GM12891 (cell line): ENCODE data around the gene MRPL14.
A peak's percentile ranks its signal among the peaks of the same experiment; 100 is the strongest.

Experiments used
- DNase-seq: peaks from one replicate; pipeline ENCODE4 v3.0.0; 2011; ENCODE audit warnings: low spot score; ENCODE audit not compliant: insufficient read length
- FAIRE-seq: peaks from 2 replicates; lab custom pipeline; 2011; peaks lifted over from hg19 to GRCh38; lab: Jason Lieb, UNC
- PAX5 ChIP-seq: IDR thresholded peaks from 2 replicates; pipeline ENCODE4 v1.6.1; 2011; ENCODE audit warnings: low read length, moderate library complexity, mild to moderate bottlenecking; ENCODE audit not compliant: insufficient read depth, severe bottlenecking
- POLR2A ChIP-seq: IDR thresholded peaks from 2 replicates; pipeline ENCODE4 v1.6.1; 2011; ENCODE audit warnings: low read depth, low read length, control low read depth
- POLR2AphosphoS5 ChIP-seq: IDR thresholded peaks from 2 replicates; pipeline ENCODE4 v1.6.1; 2011; ENCODE audit warnings: low read depth, low read length, control low read depth
- POU2F2 ChIP-seq: IDR thresholded peaks from 2 replicates; pipeline ENCODE4 v1.6.1; 2011; ENCODE audit warnings: low read depth, mild to moderate bottlenecking, control low read depth, low read length, moderate library complexity
- SPI1 ChIP-seq: IDR thresholded peaks from 2 replicates; pipeline ENCODE4 v1.6.1; 2011; ENCODE audit warnings: low read depth, low read length, control low read depth
- TAF1 ChIP-seq: IDR thresholded peaks from 2 replicates; pipeline ENCODE4 v1.6.1; 2011; ENCODE audit warnings: low read depth, low read length, control low read depth

The MRPL14 gene

DNA sequence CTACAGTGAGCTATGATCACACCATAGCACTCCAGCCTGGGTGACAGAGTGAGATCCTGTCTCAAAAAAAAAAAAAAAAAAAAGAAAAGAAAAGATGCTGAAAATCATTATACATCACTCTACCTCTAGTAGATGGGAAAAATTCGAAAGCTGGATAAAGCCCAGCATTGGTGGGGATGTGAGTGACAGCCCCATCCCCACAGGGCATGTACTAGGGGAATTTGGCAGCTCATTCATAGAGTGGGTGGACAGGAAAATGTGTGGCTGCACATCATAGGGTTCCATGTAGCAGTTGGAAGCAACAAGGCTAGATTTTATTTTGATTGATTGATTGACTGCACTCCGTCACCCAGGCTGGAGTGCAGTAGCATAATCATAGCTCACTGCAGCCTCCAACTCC is 42.0 kb downstream of the MRPL14 start:
- DNase-seq (no peak), FAIRE-seq (no peak)
- TF ChIP-seq POLR2A: no peak
- no peak for TF ChIP-seq POLR2AphosphoS5
- no peak for TF ChIP-seq SPI1
- TF ChIP-seq TAF1: no peak
- TF ChIP-seq POU2F2: no peak
- no peak for TF ChIP-seq PAX5

DNA sequence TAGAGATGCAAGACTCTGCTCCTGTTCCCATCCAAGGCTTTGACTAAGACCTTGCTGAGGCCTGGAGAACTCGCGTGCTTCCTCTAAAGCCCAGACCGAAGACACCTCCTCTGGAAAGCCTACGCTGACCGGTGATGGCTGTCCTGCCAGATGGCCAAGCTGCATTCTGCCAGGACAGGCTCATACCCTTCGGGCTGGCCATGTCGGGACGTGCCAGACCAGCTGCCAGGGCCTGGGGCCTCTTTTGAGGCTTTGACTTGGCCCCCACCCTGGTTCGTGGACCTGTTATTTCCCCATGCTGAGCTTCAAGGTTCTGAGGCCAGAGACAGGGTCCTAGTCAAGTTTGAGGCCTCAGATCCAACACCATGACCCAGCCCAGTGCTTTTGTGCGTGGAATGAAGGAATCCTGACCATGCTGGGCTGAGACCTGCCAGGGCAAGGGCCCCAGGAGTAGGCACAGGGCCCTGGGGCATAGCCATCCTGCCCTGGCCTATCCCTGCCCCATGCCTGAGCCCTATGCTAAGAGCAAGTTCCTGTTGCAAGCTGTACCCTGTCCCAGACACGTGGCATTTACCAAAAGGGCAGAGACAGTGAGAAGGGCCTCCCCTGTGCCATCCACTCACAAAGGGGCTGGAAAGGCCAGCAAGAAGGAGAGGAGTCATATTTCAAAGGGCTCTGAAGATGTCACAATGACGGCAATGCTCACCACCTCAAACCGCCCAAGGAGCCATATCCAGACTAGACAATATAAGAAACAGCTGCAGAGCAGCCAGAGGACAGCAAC is 42.8 kb downstream of the MRPL14 start:
- TF ChIP-seq POLR2AphosphoS5 (no peak), SPI1 (no peak), TAF1 (no peak), POLR2A (no peak), POU2F2 (no peak)
- no peak for FAIRE-seq
- no peak for DNase-seq

DNA sequence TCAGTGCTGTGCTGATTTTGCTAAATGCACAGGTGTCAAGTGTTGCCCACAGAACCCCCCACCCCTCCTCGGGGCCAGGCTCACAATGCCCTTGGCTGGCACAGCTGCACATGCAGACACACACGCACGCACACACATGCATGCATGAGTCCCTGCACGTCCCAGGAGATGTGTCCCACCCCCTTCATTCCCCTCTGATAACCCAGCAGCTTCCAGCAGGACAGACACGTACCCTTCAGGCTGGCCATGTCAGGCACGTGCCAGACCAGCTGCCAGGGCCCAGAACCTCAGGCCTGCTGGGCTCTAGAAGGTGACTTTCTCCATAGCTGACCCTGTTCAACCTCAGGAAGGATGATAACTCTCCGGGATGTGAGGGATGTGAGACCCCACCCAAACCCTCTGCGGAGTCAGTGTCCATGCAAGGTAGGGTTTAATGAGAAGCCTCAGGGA is 44.4 kb downstream of the MRPL14 start:
- TF ChIP-seq PAX5 (no peak), TAF1 (no peak), POLR2A (no peak), POU2F2 (no peak), POLR2AphosphoS5 (no peak), SPI1 (no peak)
- no peak for DNase-seq
- no peak for FAIRE-seq

DNA sequence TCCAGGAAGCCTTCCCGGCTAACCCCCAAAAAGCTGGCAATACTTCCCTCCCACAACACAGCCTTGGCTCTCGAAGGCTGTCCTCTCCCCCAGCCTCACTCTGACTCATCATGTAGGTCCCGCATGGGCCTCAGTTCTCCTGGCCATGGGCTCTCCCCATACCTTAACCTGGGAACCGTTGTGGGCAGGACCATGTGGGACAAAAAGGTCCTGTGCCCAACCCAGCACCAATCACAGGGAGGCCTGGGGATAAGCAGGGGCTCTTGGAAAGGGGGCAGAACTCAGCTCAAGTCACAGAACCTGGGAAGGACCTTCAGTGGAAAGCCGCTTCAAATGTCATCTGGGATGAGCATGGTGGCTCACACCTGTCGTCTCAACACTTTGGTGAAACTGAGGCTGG is 45.5 kb downstream of the MRPL14 start:
- DNase-seq (no peak), FAIRE-seq (no peak)
- TF ChIP-seq POLR2A (no peak), SPI1 (no peak), POU2F2 (no peak), TAF1 (no peak), POLR2AphosphoS5 (no peak), PAX5 (no peak)

DNA sequence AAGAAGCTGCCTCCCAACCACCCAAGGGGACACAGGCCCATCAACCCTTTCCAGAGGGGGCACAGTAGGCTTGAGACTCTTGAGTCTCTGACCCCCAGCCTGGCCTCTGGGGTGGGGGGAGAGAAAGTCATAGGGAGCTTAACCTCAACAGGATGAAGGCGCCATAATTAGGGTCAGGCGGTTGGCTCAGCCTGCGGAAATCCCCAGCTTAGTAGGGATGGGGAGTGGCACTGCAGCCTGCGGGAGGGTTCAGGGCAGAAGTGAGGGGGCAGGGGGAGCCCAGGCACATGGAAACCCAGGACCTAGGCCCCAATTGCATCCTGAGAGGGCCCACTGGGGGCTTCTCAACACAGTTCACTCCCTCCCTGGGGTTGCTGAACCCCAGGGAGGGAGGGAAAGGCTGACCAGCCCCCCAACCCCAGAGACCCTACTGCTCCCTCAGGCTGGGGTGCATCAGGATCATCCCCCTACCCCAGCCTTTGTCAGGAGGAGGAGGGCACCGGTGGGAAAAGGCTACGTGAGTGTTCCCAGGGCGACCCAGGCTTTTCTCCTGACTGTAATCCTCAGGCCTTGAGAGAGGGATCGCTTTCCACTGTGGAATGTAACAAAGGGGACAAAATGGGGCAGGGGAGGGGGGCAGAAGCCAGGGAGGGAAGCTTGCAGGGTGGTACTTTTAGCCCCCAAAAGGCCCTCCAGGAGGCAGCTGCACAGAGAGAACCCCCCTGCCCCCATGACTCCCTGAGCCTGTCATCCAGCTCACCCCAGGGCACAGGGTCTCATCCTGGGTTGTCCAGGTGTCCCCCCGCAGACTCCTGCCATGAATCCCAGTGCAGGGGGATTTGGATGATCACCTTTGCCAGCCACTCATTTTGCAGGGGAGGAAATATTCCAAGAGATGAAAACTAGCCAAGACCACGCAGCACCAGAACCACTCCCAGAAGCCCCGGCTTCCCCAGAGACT is 46.4 kb downstream of the MRPL14 start:
- FAIRE-seq (no peak), DNase-seq (no peak)
- TF ChIP-seq PAX5 (no peak), POLR2A (no peak), TAF1 (no peak), POU2F2 (no peak), POLR2AphosphoS5 (no peak), SPI1 (no peak)

DNA sequence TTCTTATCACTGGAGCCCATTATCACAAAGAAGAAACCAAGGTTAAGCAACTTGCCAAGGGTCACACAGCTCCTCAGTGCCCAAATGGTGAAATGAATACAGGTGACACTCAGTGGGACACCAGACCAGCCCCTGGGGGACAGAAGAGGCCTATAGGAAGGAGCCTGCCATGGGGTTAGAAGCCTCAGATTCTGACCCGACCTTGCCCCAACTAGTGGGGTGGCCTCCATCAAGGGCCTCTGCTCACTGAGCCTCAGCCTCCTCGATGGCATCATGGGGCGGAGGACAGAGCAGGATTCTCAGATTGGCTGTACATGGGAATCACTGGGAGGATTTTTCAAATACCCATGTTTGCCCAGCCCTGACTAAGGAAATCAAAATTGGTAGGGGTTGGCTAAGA is 47.6 kb downstream of the MRPL14 start:
- no peak for FAIRE-seq
- no peak for TF ChIP-seq PAX5
- no peak for TF ChIP-seq POLR2AphosphoS5
- TF ChIP-seq POLR2A: no peak
- TF ChIP-seq TAF1: no peak
- TF ChIP-seq POU2F2: no peak
- TF ChIP-seq SPI1: no peak
- no peak for DNase-seq

DNA sequence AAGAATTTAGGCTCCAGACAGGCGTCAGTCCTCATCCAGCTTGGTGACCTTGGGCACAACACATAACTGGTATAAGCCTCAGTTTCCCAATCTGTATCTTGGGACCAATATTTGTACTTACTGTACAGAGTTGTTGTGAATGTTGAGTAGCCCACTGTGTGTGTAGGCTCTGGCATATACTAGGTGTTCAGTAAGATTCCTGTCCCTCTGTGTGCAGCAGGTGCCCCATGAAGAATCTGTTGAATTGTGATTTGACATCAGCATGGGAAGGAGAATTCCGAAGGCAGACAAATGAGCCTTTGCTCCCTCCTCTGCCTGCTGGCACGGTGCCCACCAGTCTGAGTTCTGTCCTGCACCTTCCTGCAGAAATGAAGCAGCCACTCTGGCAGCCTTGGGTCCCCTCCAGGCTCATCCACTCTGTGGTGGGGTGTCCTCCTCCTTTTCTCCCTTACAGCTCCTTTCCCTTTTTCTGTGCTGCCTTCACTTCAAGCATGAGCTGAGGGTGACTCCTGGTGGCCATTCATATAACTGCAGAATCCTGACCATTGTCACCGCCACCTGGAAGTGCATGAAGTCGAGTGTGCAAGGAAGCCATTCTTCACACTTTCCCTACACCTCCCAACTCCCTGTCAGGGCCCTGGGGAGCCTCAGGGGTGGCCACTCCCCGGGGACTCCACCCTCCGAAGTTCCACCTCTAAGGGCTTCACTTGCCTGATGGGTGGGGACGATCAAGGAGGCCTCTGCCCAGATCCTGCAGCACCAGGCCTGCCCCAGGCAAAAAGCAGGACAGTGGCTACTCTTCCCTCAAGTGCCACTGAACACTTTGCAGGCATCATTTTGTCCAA is 48.2 kb downstream of the MRPL14 start:
- DNase-seq: no peak
- FAIRE-seq: peak; percentile 91
- TF ChIP-seq SPI1: no peak
- TF ChIP-seq POU2F2: no peak
- TF ChIP-seq POLR2A: no peak
- no peak for TF ChIP-seq TAF1
- no peak for TF ChIP-seq POLR2AphosphoS5
- TF ChIP-seq PAX5: no peak

DNA sequence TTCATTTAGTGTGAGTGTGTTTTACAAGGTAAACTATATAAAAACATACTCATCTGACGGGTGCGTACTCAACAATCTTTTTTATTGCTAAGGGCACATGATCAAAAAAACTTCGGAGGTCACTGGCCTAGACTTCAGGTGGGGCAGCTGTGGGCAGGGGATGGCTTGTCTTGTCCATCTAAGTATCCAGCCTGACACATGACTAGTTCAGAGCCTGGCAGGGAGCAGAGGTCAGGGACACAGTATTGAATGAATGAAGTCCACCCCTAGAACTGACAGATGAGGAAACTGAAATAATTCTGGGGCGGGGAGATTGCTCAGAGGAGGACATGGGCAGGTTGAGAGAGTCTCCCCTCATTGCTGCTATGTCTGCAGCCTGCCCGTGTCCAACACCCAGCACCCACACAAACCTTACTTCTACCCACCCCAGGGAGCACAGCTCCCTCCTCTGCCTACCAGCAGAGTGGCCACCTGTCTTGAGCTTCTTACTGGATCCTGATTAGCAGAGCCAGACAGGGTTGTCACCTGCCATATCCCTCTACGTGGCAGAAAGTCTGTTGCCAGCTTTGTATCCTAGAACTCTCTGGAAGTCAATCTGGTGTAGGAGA is 48.9 kb downstream of the MRPL14 start:
- DNase-seq: no peak
- TF ChIP-seq SPI1 (no peak), POU2F2 (no peak), POLR2AphosphoS5 (no peak), TAF1 (no peak), POLR2A (no peak), PAX5 (no peak)
- FAIRE-seq: no peak
